Gastroesophageal sphincter (tissue), 3 donors: ENCODE results near the gene PPP2R3A.

Source experiments
- CTCF ChIP-seq, 4 experiments: fragments of 200-600 bp in 2 of 4; fragments of 450-650 bp in 2 of 4; sonication (generic) in 1 of 4; IDR thresholded peaks; one replicate each; pipeline ENCODE4 v1.5.1; 2017 to 2019; ENCODE audit warnings: antibody characterized with exemption in 4 of 4, mild to moderate bottlenecking in 2 of 4, moderate library complexity in 2 of 4
- EP300 ChIP-seq: sonication (generic); formaldehyde crosslinking; IDR thresholded peaks from one replicate; pipeline ENCODE4 v1.6.1; 2017; ENCODE audit warnings: antibody characterized with exemption, mild to moderate bottlenecking
- POLR2A ChIP-seq, 2 donors: fragments of 450-650 bp; IDR thresholded peaks; one replicate each; pipeline ENCODE4 v1.6.1; 2017; ENCODE audit warnings: antibody characterized with exemption in 2 of 2, mild to moderate bottlenecking in 2 of 2, moderate library complexity in 1 of 2
- POLR2AphosphoS5 ChIP-seq: sonication (generic); formaldehyde crosslinking; IDR thresholded peaks from one replicate; pipeline ENCODE4 v1.6.1; 2017; ENCODE audit warnings: antibody characterized with exemption

GRCh38 chr3:136151219-136151618, 185.7 kb downstream of the PPP2R3A start:
- no peak for TF ChIP-seq POLR2A (IDR thresholded peaks at IDR 0.05)
- no peak for TF ChIP-seq CTCF (IDR thresholded peaks at IDR 0.05)
- no peak for TF ChIP-seq EP300
- no peak for TF ChIP-seq POLR2AphosphoS5
